ENCODE data around the gene GUSB.

GRCh38 chr7:65923316-65923715 is 58.7 kb downstream of the GUSB start:
- TF ChIP-seq CTCF (IDR thresholded peaks at IDR 0.05) = no peak
- no peak for TF ChIP-seq RAD21 (conservative IDR thresholded peaks at IDR 0.05 in 1 of 2, IDR thresholded peaks at IDR 0.05 in 1 of 2)
- TF ChIP-seq ESRRA (IDR thresholded peaks at IDR 0.05; ENCODE audit: borderline replicate concordance, low read length) = no peak
- TF ChIP-seq RFX5 (IDR thresholded peaks at IDR 0.05) = no peak
